Measurements from ENCODE around the gene GBF1. TPM values are rescaled to one million over a fixed set of nuclear protein-coding genes. Genes with fewer than 3 reads are reported as not detected.

The GBF1 gene
- total and polyA plus RNA-seq, 12 donors: 20.7 to 60.5 (median 49.3) TPM

GRCh38 chr10:102425444-102425843 is 180.1 kb downstream of the GBF1 start:
- DNase-seq (no peak), ATAC-seq (no peak)
- Histone ChIP-seq H3K27ac (no peak overlapping the region), H3K36me3 (peaks cover 0 to 25% (median 0%) of the 10 kb centered on the region in 9 donors), H3K4me3 (no peak overlapping the region), H3K4me1 (peaks cover 5 to 24% (median 20%) of the 10 kb centered on the region in 9 donors), H3K27me3 (no peaks in the 10 kb centered on the region), H3K9me3 (no peaks in the 10 kb centered on the region)
- no peak for TF ChIP-seq CTCF (IDR thresholded peaks at IDR 0.05)
- intact Hi-C loops (cut with DNase I): loop anchor here in 1 of 10 donors (10.0 kb wide), 1 partner anchor 49 kb away; no protein-coding TSS in a partner anchor
- WGBS, 2 donors: 69 to 95% methylated on average over 1 of the region's 1 CpG

DNA sequence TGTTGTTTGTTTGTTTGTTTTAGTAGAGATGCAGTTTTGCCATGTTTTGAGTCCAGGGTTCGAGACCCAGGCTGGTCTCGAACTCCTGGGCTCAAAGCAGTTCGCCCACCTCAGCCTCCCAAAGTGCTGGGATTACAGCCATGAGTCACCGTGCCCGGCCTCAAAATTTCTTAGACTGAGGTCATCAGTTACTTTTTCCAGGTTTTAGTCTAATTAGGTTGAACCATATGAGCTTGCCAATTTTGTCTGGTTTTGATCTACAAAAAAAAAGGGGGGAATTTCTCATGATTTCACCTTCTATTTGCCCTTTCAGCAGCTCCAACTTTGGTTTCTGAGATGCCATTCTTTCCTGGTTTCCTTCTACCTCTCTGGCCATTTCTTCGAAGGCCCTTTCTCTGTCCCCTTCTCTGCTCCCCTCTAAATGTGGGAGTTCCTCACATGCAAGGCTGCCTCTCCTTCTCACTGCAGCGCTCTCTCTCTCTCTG is 181.5 kb downstream of the GBF1 start:
- no peaks in the 10 kb centered on the region for H3K9me3 ChIP-seq
- intact Hi-C loops (cut with DNase I): loop anchor here in 1 of 10 donors (10.0 kb wide), 1 partner anchor 48 kb away; no protein-coding TSS in a partner anchor
- WGBS, 2 donors: 88 to 90% methylated on average over 7 of the region's 7 CpGs
- ATAC-seq: no peak
- H3K4me1 ChIP-seq: peaks cover 8 to 30% (median 24%) of the 10 kb centered on the region in 9 donors
- no peaks in the 10 kb centered on the region for H3K27me3 ChIP-seq
- peaks cover 0 to 27% (median 0%) of the 10 kb centered on the region in 9 donors for H3K36me3 ChIP-seq
- H3K4me3 ChIP-seq: no peak overlapping the region
- H3K27ac ChIP-seq: no peak overlapping the region
- no peak for DNase-seq
- no peak for TF ChIP-seq CTCF (IDR thresholded peaks at IDR 0.05)

DNA sequence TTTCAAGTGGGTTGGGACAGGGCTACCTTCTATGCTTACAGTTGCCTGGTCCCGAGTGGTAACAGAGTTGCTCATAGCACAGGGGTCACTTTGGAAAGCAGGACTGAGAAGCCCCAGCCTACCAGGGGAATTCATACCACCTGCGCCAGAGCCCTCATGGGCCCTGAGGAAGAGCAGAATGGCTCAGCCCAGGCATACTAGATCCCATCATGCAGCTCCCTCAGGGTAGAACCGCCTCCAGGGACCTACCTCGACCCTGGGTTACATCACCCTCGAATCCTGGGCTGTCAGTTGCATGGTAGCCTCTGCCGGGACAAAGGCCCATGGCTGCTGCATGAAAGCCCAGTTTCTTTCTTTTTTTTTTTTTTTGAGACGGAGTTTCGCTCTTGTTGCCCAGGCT is 184.1 kb downstream of the GBF1 start:
- no peak overlapping the region for H3K27ac ChIP-seq
- H3K4me1 ChIP-seq: peaks cover 4 to 26% (median 12%) of the 10 kb centered on the region in 9 donors
- no peak for DNase-seq
- TF ChIP-seq CTCF (IDR thresholded peaks at IDR 0.05): no peak
- H3K36me3 ChIP-seq: peaks cover 0 to 10% (median 0%) of the 10 kb centered on the region in 9 donors
- H3K9me3 ChIP-seq: no peaks in the 10 kb centered on the region
- intact Hi-C loops (cut with DNase I): loop anchor here in 1 of 10 donors (10.0 kb wide), 1 partner anchor 45 kb away; no protein-coding TSS in a partner anchor
- no peak for ATAC-seq
- WGBS, 2 donors: 80 to 83% methylated on average over 8 of the region's 8 CpGs
- H3K27me3 ChIP-seq: peaks cover 0 to 8% (median 2%) of the 10 kb centered on the region in 7 donors
- H3K4me3 ChIP-seq: no peak overlapping the region

- intact Hi-C loops (cut with DNase I): loop anchor here in 2 of 10 donors (2.0 to 5.0 kb wide), 2 partner anchors 71 kb away; partner anchors contain the start of genes ACTR1A (in 2 of the 2) and SUFU (in 2 of the 2)
- ATAC-seq: peak in 6 of 8 donors; percentile 3 to 48 (median 8)
- 17 to 19% methylated on average over 4 of the region's 4 CpGs for WGBS, 2 donors
These were observed 186.3 kb downstream of the GBF1 start for GRCh38 chr10:102431452-102432124.

More at GRCh38 chr10:102431452-102432124, 186.3 kb downstream of the GBF1 start:
- H3K4me3 ChIP-seq: peak overlapping the region; percentile 82 to 99 (median 94)
- DNase-seq: no peak
- H3K27me3 ChIP-seq: peaks cover 0 to 13% (median 5%) of the 10 kb centered on the region in 7 donors
- H3K27ac ChIP-seq: peak overlapping the region; percentile 60 to 94 (median 90)
- peaks cover 4 to 46% (median 12%) of the 10 kb centered on the region in 9 donors for H3K4me1 ChIP-seq
- TF ChIP-seq CTCF (IDR thresholded peaks at IDR 0.05): no peak
- H3K36me3 ChIP-seq: peaks cover 0 to 3% (median 0%) of the 10 kb centered on the region in 9 donors
- no peaks in the 10 kb centered on the region for H3K9me3 ChIP-seq

Other genes starting within 250 kb of the GBF1 start
- 10 to 100 TPM; 45.0 to 96.8 (median 59.5) TPM for gene ARMH3, start 189.4 kb upstream of the GBF1 start, total RNA-seq
- 10 to 100 TPM; 24.1 to 34.8 TPM for gene ARMH3, start 189.4 kb upstream of the GBF1 start, polyA plus RNA-seq
- gene HPS6, start 180.2 kb upstream of the GBF1 start, total RNA-seq: 10 to 100 TPM in 7 of 10 donors, 1 to 10 TPM in 3; 8.2 to 13.6 (median 11.1) TPM
- gene HPS6, start 180.2 kb upstream of the GBF1 start, polyA plus RNA-seq: 1 to 10 TPM; 8.3 to 9.7 TPM
- 10 to 100 TPM; 39.2 to 63.8 (median 56.3) TPM for gene LDB1, start 125.2 kb upstream of the GBF1 start, total RNA-seq
- 10 to 100 TPM; 21.9 to 22.9 TPM for gene LDB1, start 125.2 kb upstream of the GBF1 start, polyA plus RNA-seq
- gene PPRC1, start 112.5 kb upstream of the GBF1 start, total RNA-seq: 10 to 100 TPM; 10.6 to 22.7 (median 13.0) TPM
- 10 to 100 TPM; 14.1 to 14.9 TPM for gene PPRC1, start 112.5 kb upstream of the GBF1 start, polyA plus RNA-seq
- 10 to 100 TPM; 22.3 to 45.5 (median 29.0) TPM for gene NOLC1, start 93.1 kb upstream of the GBF1 start, total RNA-seq
- 10 to 100 TPM in 1 of 2 donors, 1 to 10 TPM in 1; 8.6 to 24.0 TPM for gene NOLC1, start 93.1 kb upstream of the GBF1 start, polyA plus RNA-seq
- gene ELOVL3, start 19.2 kb upstream of the GBF1 start, total RNA-seq: under 1 TPM in 3 of 10 donors, not detected in 7; 0.22 to 0.45 (median 0.30) TPM
- gene ELOVL3, start 19.2 kb upstream of the GBF1 start, polyA plus RNA-seq: under 1 TPM in 1 of 2 donors, not detected in 1; 0.23 TPM
- gene PITX3, start 4.0 kb upstream of the GBF1 start, total RNA-seq: 1 to 10 TPM in 4 of 10 donors, under 1 TPM in 6; 0.21 to 2.8 (median 0.86) TPM
- gene PITX3, start 4.0 kb upstream of the GBF1 start, polyA plus RNA-seq: 10 to 100 TPM in 1 of 2 donors, 1 to 10 TPM in 1; 1.8 to 10.4 TPM
- 10 to 100 TPM in 9 of 10 donors, 1 to 10 TPM in 1; 9.9 to 40.0 (median 15.7) TPM for gene NFKB2, start 150.2 kb downstream of the GBF1 start, total RNA-seq
- 10 to 100 TPM; 19.7 to 19.8 TPM for gene NFKB2, start 150.2 kb downstream of the GBF1 start, polyA plus RNA-seq
- 1 to 10 TPM in 4 of 10 donors, under 1 TPM in 5, not detected in 1; 0.19 to 1.5 (median 0.61) TPM for gene PSD, start 173.3 kb downstream of the GBF1 start, total RNA-seq
- under 1 TPM; 0.37 to 0.42 TPM for gene PSD, start 173.3 kb downstream of the GBF1 start, polyA plus RNA-seq
- 10 to 100 TPM in 5 of 10 donors, 1 to 10 TPM in 5; 6.7 to 10.5 (median 9.9) TPM for gene FBXL15, start 175.3 kb downstream of the GBF1 start, total RNA-seq
- gene FBXL15, start 175.3 kb downstream of the GBF1 start, polyA plus RNA-seq: 10 to 100 TPM; 10.4 to 19.2 TPM
- gene CUEDC2, start 187.0 kb downstream of the GBF1 start, total RNA-seq: 10 to 100 TPM; 65.7 to 84.3 (median 79.1) TPM
- 10 to 100 TPM; 60.0 to 81.7 TPM for gene CUEDC2, start 187.0 kb downstream of the GBF1 start, polyA plus RNA-seq
- not detected for gene C10orf95, start 206.0 kb downstream of the GBF1 start, total RNA-seq
- not detected for gene C10orf95, start 206.0 kb downstream of the GBF1 start, polyA plus RNA-seq